Mammary epithelial cell (primary cell): Measurements from ENCODE around the gene AQP12B.

Source experiments
- EZH2 ChIP-seq: IDR thresholded peaks from 2 replicates; pipeline ENCODE4 v1.6.1; 2012; ENCODE audit warnings: low read length, inconsistent platforms, borderline replicate concordance
- TF ChIP-seq, protein P1 (sequence below), 2 donors: IDR thresholded peaks in 1 of 2; conservative IDR thresholded peaks in 1 of 2; 2 replicates each; pipeline ENCODE4 v1.5.1; 2011 to 2012; ENCODE audit warnings: inconsistent platforms in 2 of 2, low read length in 2 of 2, mild to moderate bottlenecking in 2 of 2, control low read depth in 1 of 2, low read depth in 1 of 2; ENCODE audit not compliant: insufficient read depth in 1 of 2; ENCODE audit errors: extremely low read depth in 1 of 2

- no peak for TF ChIP-seq EZH2
- TF ChIP-seq, protein P1, sequence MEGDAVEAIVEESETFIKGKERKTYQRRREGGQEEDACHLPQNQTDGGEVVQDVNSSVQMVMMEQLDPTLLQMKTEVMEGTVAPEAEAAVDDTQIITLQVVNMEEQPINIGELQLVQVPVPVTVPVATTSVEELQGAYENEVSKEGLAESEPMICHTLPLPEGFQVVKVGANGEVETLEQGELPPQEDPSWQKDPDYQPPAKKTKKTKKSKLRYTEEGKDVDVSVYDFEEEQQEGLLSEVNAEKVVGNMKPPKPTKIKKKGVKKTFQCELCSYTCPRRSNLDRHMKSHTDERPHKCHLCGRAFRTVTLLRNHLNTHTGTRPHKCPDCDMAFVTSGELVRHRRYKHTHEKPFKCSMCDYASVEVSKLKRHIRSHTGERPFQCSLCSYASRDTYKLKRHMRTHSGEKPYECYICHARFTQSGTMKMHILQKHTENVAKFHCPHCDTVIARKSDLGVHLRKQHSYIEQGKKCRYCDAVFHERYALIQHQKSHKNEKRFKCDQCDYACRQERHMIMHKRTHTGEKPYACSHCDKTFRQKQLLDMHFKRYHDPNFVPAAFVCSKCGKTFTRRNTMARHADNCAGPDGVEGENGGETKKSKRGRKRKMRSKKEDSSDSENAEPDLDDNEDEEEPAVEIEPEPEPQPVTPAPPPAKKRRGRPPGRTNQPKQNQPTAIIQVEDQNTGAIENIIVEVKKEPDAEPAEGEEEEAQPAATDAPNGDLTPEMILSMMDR (conservative IDR thresholded peaks at IDR 0.05 in 1 of 2, IDR thresholded peaks at IDR 0.05 in 1 of 2; ENCODE audit: extremely low read depth in 1 of 2, insufficient read depth in 1 of 2, low read depth in 1 of 2, low read length in 2 of 2), result no peak
These were observed 35.2 kb upstream of the AQP12B start for GRCh38 chr2:240717681-240718581.
